ENCODE measurements around the gene TMEM9.
A peak's percentile ranks its signal among the peaks of the same experiment; 100 is the strongest.

Gene TMEM9

GRCh38 chr1:201184307-201185122, 30.2 kb upstream of the TMEM9 start:
- DNase-seq (ENCODE audit: extremely low spot score): peak; percentile 63
- ChIA-PET CTCF (interaction anchor here (0.8 to 1.3 kb wide), 3 partner anchors 9 to 66 kb away, joined by 3 read pairs; no protein-coding TSS in a partner anchor), POLR2A (interaction anchor here (1.4 to 1.5 kb wide), 2 partner anchors 13 to 15 kb away, joined by 3 to 8 read pairs; no protein-coding TSS in a partner anchor)
- TF ChIP-seq HDGF (IDR thresholded peaks at IDR 0.05; ENCODE audit: borderline replicate concordance): no peak
- no peak for TF ChIP-seq SUZ12 (IDR thresholded peaks at IDR 0.05)
- no peak for TF ChIP-seq FOXA1 (IDR thresholded peaks at IDR 0.05)
- no peak for TF ChIP-seq BHLHE40 (IDR thresholded peaks at IDR 0.05; ENCODE audit: borderline replicate concordance)
- no peak for TF ChIP-seq PKNOX1 (IDR thresholded peaks at IDR 0.05)
- TF ChIP-seq ARNT (IDR thresholded peaks at IDR 0.05): no peak

GRCh38 chr1:201183753-201184152, 29.5 kb upstream of the TMEM9 start:
- ChIA-PET POLR2A (interaction anchor here (1.4 to 1.5 kb wide), 2 partner anchors 13 to 14 kb away, joined by 3 to 8 read pairs; no protein-coding TSS in a partner anchor), CTCF (interaction anchor here (0.6 to 1.3 kb wide), 4 partner anchors 9 to 767 kb away, joined by 3 to 7 read pairs (median 3); no protein-coding TSS in a partner anchor)
- TF ChIP-seq FOXA1 (IDR thresholded peaks at IDR 0.05): no peak
- no peak for TF ChIP-seq TARDBP (IDR thresholded peaks at IDR 0.05)
- TF ChIP-seq ARNT (IDR thresholded peaks at IDR 0.05): no peak
- TF ChIP-seq ZNF384 (IDR thresholded peaks at IDR 0.05): no peak
- TF ChIP-seq ELF4 (IDR thresholded peaks at IDR 0.05): no peak
- TF ChIP-seq FOXK2 (IDR thresholded peaks at IDR 0.05): no peak
- TF ChIP-seq LEF1 (IDR thresholded peaks at IDR 0.05; ENCODE audit: borderline replicate concordance): no peak
- no peak for TF ChIP-seq NFRKB (IDR thresholded peaks at IDR 0.05)
- TF ChIP-seq L3MBTL2 (conservative IDR thresholded peaks at IDR 0.05): no peak
- no peak for TF ChIP-seq SP1 (IDR thresholded peaks at IDR 0.05)
- no peak for TF ChIP-seq PKNOX1 (IDR thresholded peaks at IDR 0.05)
- no peak for DNase-seq (ENCODE audit: extremely low spot score)

GRCh38 chr1:201183209-201183608, 28.9 kb upstream of the TMEM9 start:
- TF ChIP-seq ELF4 (IDR thresholded peaks at IDR 0.05) (no peak), SUZ12 (IDR thresholded peaks at IDR 0.05) (no peak), CTBP1 (IDR thresholded peaks at IDR 0.05; ENCODE audit: borderline replicate concordance) (0 out of 2 replicates have a peak, but pooled peaks have one; percentile 9)
- POLR2A ChIA-PET: interaction anchor here (1.5 kb wide), 1 partner anchor 14 kb away, joined by 3 read pairs; no protein-coding TSS in a partner anchor
- CTCF ChIA-PET: interaction anchor here (0.6 to 1.3 kb wide), 2 partner anchors 11 to 64 kb away, joined by 3 read pairs; no protein-coding TSS in a partner anchor
- no peak for DNase-seq (ENCODE audit: extremely low spot score)

GRCh38 chr1:201181726-201182125, 27.5 kb upstream of the TMEM9 start:
- ChIA-PET POLR2A (no interaction called here), CTCF (no interaction called here)
- no peak for DNase-seq (ENCODE audit: extremely low spot score)
- TF ChIP-seq NFRKB (IDR thresholded peaks at IDR 0.05) (no peak), CTBP1 (IDR thresholded peaks at IDR 0.05; ENCODE audit: borderline replicate concordance) (no peak), FOXM1 (IDR thresholded peaks at IDR 0.05; ENCODE audit: borderline replicate concordance) (no peak), LEF1 (IDR thresholded peaks at IDR 0.05; ENCODE audit: borderline replicate concordance) (no peak), FOXA1 (IDR thresholded peaks at IDR 0.05) (no peak), ZNF384 (IDR thresholded peaks at IDR 0.05) (no peak), ELF4 (IDR thresholded peaks at IDR 0.05) (no peak), TARDBP (IDR thresholded peaks at IDR 0.05) (no peak), FOXK2 (IDR thresholded peaks at IDR 0.05) (no peak), SUZ12 (IDR thresholded peaks at IDR 0.05) (no peak)

- DNase-seq (ENCODE audit: extremely low spot score): no peak
- ChIA-PET CTCF (no interaction called here), POLR2A (no interaction called here)
- TF ChIP-seq FOXM1 (IDR thresholded peaks at IDR 0.05; ENCODE audit: borderline replicate concordance) (no peak), PKNOX1 (IDR thresholded peaks at IDR 0.05) (no peak), ARNT (IDR thresholded peaks at IDR 0.05) (no peak), SUZ12 (IDR thresholded peaks at IDR 0.05) (no peak), L3MBTL2 (conservative IDR thresholded peaks at IDR 0.05) (no peak)
Measured at GRCh38 chr1:201181323-201181722, 27.0 kb upstream of the TMEM9 start.

- ChIA-PET CTCF (no interaction called here), POLR2A (no interaction called here)
- DNase-seq (ENCODE audit: extremely low spot score): no peak
- no peak for TF ChIP-seq FOXA1 (IDR thresholded peaks at IDR 0.05)
- TF ChIP-seq ZNF384 (IDR thresholded peaks at IDR 0.05): no peak
- no peak for TF ChIP-seq L3MBTL2 (conservative IDR thresholded peaks at IDR 0.05)
- TF ChIP-seq SP1 (IDR thresholded peaks at IDR 0.05): no peak
- TF ChIP-seq SUZ12 (IDR thresholded peaks at IDR 0.05): no peak
- TF ChIP-seq NFRKB (IDR thresholded peaks at IDR 0.05): no peak
- TF ChIP-seq TARDBP (IDR thresholded peaks at IDR 0.05): no peak
- no peak for TF ChIP-seq HDGF (IDR thresholded peaks at IDR 0.05; ENCODE audit: borderline replicate concordance)
- no peak for TF ChIP-seq ARNT (IDR thresholded peaks at IDR 0.05)
- TF ChIP-seq CTBP1 (IDR thresholded peaks at IDR 0.05; ENCODE audit: borderline replicate concordance): no peak
- TF ChIP-seq LEF1 (IDR thresholded peaks at IDR 0.05; ENCODE audit: borderline replicate concordance): no peak
- TF ChIP-seq ELF4 (IDR thresholded peaks at IDR 0.05): no peak
Measured at GRCh38 chr1:201180901-201181300, 26.6 kb upstream of the TMEM9 start.

Measured in HEK293T (cell line).